Stimulated activated CD8-positive, alpha-beta memory T cell treated with anti-CD3 and anti-CD28 coated beads, Interleukin-4, amount 100 ng/mL, for 48 hours (primary cell): ENCODE results near the gene TXK.

Experiments
- DNase-seq: peaks from one replicate; pipeline ENCODE4 v3.0.0-alpha.2; 2020

The TXK gene

GRCh38 chr4:48046059-48046458 lies 88.0 kb downstream of the TXK start:
- peak; percentile 37 for DNase-seq

- no peak for DNase-seq
These were observed 89.8 kb downstream of the TXK start for GRCh38 chr4:48044298-48044697.

GRCh38 chr4:48043504-48043903 lies 90.5 kb downstream of the TXK start:
- DNase-seq: no peak

- no peak for DNase-seq
These were observed 91.0 kb downstream of the TXK start for GRCh38 chr4:48042979-48043461.

GRCh38 chr4:48041535-48042137 lies 92.4 kb downstream of the TXK start:
- DNase-seq: peak; percentile 50

- DNase-seq: no peak
These were observed 94.5 kb downstream of the TXK start for GRCh38 chr4:48039561-48039960.

GRCh38 chr4:48038666-48039065 lies 95.4 kb downstream of the TXK start:
- DNase-seq: no peak

GRCh38 chr4:48037117-48037462 lies 97.0 kb downstream of the TXK start:
- no peak for DNase-seq

GRCh38 chr4:48035952-48036351 lies 98.1 kb downstream of the TXK start:
- no peak for DNase-seq

GRCh38 chr4:48033825-48034413 lies 100.1 kb downstream of the TXK start:
- DNase-seq: peak; percentile 76

- no peak for DNase-seq
These were observed 100.6 kb downstream of the TXK start for GRCh38 chr4:48033412-48033811.

GRCh38 chr4:48032721-48033120 lies 101.3 kb downstream of the TXK start:
- DNase-seq: no peak

- no peak for DNase-seq
These were observed 102.1 kb downstream of the TXK start for GRCh38 chr4:48031802-48032525.

- no peak for DNase-seq
These were observed 103.6 kb downstream of the TXK start for GRCh38 chr4:48030470-48030869.

- no peak for DNase-seq
These were observed 105.4 kb downstream of the TXK start for GRCh38 chr4:48028696-48029095.

GRCh38 chr4:48027653-48028052 lies 106.4 kb downstream of the TXK start:
- DNase-seq: no peak

GRCh38 chr4:48025005-48025404 lies 109.0 kb downstream of the TXK start:
- no peak for DNase-seq

GRCh38 chr4:48024522-48024921 lies 109.5 kb downstream of the TXK start:
- DNase-seq: no peak

- no peak for DNase-seq
These were observed 111.8 kb downstream of the TXK start for GRCh38 chr4:48022192-48022799.

- no peak for DNase-seq
These were observed 113.0 kb downstream of the TXK start for GRCh38 chr4:48021100-48021499.

- no peak for DNase-seq
These were observed 115.9 kb downstream of the TXK start for GRCh38 chr4:48018112-48018511.

- DNase-seq: peak; percentile 77
These were observed 116.9 kb downstream of the TXK start for GRCh38 chr4:48017108-48017571.
